ENCODE results near the gene EPB41L3. TPM values are rescaled to one million over a fixed set of nuclear protein-coding genes. Genes with fewer than 3 reads are reported as not detected.

The EPB41L3 gene
- polyA plus RNA-seq, 3 donors = 25.2 to 56.6 (median 51.3) TPM

GRCh38 chr18:5463831-5464230, 80.0 kb downstream of the EPB41L3 start:
- peak in 2 of 3 donors; percentile 42 to 85 for DNase-seq
- WGBS (ENCODE audit: insufficient coverage) = 72% methylated on average over 4 of the region's 8 CpGs
- H3K4me1 Mint-ChIP-seq = peaks cover 67% of the 10 kb centered on the region
- no peaks in the 10 kb centered on the region for H3K9me3 ChIP-seq (replicated peaks in 1 of 2; ENCODE audit: control insufficient read depth in 1 of 2, insufficient read depth in 1 of 2, low read length in 2 of 2)
- H3K9me3 Mint-ChIP-seq = no peaks in the 10 kb centered on the region
- H3K27ac ChIP-seq (ENCODE audit: low read depth in 1 of 2, low read length in 2 of 2) = peak overlapping the region; percentile 80 to 96
- peaks cover 0 to 5% (median 4%) of the 10 kb centered on the region in 3 donors for H3K27me3 Mint-ChIP-seq (ENCODE audit: low read depth in 3 of 3)
- no peaks in the 10 kb centered on the region for H3K27me3 ChIP-seq (ENCODE audit: control insufficient read depth in 2 of 2, insufficient read depth in 2 of 2, low read length in 2 of 2)
- no peaks in the 10 kb centered on the region for H4K20me1 ChIP-seq (ENCODE audit: insufficient read depth, low read length)
- H3K27ac Mint-ChIP-seq = peak overlapping the region; percentile 91 to 96 (median 95)
- intact Hi-C loops (cut with micrococcal nuclease) = loop anchor here (10.0 kb wide), 1 partner anchor 51 kb away; no protein-coding TSS in a partner anchor
- H3K79me2 ChIP-seq (ENCODE audit: insufficient read depth, low read length) = peaks cover 7% of the 10 kb centered on the region
- H2AFZ ChIP-seq (ENCODE audit: insufficient read depth, low read depth, low read length, poor library complexity, severe bottlenecking) = no peak overlapping the region
- H3K36me3 ChIP-seq (replicated peaks in 1 of 2; ENCODE audit: control insufficient read depth in 1 of 2, insufficient read depth in 2 of 2, low read length in 2 of 2) = no peaks in the 10 kb centered on the region
- peaks cover 68 to 71% of the 10 kb centered on the region in 2 donors for H3K4me1 ChIP-seq (ENCODE audit: control insufficient read depth in 1 of 2, insufficient read depth in 2 of 2, low read length in 2 of 2)
- H3K4me3 Mint-ChIP-seq = peak overlapping the region; percentile 31 to 49
- TF ChIP-seq, protein P1, sequence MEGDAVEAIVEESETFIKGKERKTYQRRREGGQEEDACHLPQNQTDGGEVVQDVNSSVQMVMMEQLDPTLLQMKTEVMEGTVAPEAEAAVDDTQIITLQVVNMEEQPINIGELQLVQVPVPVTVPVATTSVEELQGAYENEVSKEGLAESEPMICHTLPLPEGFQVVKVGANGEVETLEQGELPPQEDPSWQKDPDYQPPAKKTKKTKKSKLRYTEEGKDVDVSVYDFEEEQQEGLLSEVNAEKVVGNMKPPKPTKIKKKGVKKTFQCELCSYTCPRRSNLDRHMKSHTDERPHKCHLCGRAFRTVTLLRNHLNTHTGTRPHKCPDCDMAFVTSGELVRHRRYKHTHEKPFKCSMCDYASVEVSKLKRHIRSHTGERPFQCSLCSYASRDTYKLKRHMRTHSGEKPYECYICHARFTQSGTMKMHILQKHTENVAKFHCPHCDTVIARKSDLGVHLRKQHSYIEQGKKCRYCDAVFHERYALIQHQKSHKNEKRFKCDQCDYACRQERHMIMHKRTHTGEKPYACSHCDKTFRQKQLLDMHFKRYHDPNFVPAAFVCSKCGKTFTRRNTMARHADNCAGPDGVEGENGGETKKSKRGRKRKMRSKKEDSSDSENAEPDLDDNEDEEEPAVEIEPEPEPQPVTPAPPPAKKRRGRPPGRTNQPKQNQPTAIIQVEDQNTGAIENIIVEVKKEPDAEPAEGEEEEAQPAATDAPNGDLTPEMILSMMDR (IDR thresholded peaks at IDR 0.05) = no peak
- peaks cover 3 to 11% of the 10 kb centered on the region in 2 donors for H3K36me3 Mint-ChIP-seq
- peak overlapping the region in 2 of 3 experiments; percentile 10 to 51 for H3K4me3 ChIP-seq (replicated peaks in 1 of 3; ENCODE audit: low read depth in 2 of 3, low read length in 3 of 3)
- H3K9ac ChIP-seq (ENCODE audit: insufficient read depth, low read length, poor library complexity, severe bottlenecking) = peak overlapping the region; percentile 34
- H3K4me2 ChIP-seq (replicated peaks; ENCODE audit: extremely low read depth, low read length, poor library complexity, severe bottlenecking) = peak overlapping the region; percentile 47

DNA sequence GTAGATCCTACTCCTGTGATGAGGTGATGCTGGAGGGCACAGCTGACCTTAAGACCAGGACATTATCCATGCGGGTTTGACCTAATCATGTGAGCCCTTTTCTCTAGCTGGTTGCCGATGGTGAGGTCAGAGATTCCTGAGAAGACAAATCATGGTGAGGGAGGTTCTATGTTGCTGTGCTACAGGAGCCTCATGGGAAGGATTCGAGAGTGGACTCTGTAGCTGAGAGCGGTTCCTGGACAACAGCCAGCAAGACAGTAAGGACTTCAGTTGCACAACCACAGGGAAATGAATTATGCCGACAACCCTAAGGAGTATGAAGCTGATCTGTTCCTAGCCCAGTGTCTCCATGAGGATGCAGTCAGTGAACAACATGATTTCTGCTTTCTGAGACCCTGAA, 80.4 kb downstream of the EPB41L3 start:
- no peaks in the 10 kb centered on the region for H3K36me3 ChIP-seq (replicated peaks in 1 of 2; ENCODE audit: control insufficient read depth in 1 of 2, insufficient read depth in 2 of 2, low read length in 2 of 2)
- intact Hi-C loops (cut with micrococcal nuclease) = loop anchor here (10.0 kb wide), 1 partner anchor 51 kb away; no protein-coding TSS in a partner anchor
- Mint-ChIP-seq H3K36me3 (peaks cover 1 to 7% of the 10 kb centered on the region in 2 donors), H3K4me1 (peaks cover 66% of the 10 kb centered on the region), H3K27me3 (ENCODE audit: low read depth in 3 of 3) (peaks cover 0 to 5% (median 4%) of the 10 kb centered on the region in 3 donors), H3K27ac (peak overlapping the region; percentile 91 to 96 (median 95)), H3K9me3 (no peaks in the 10 kb centered on the region), H3K4me3 (peak overlapping the region; percentile 31 to 49)
- TF ChIP-seq, protein P1 (IDR thresholded peaks at IDR 0.05) = no peak
- H3K4me1 ChIP-seq (ENCODE audit: control insufficient read depth in 1 of 2, insufficient read depth in 2 of 2, low read length in 2 of 2) = peaks cover 68 to 71% of the 10 kb centered on the region in 2 donors
- peak overlapping the region; percentile 47 for H3K4me2 ChIP-seq (replicated peaks; ENCODE audit: extremely low read depth, low read length, poor library complexity, severe bottlenecking)
- peak overlapping the region; percentile 80 to 96 for H3K27ac ChIP-seq (ENCODE audit: low read depth in 1 of 2, low read length in 2 of 2)
- H3K4me3 ChIP-seq (replicated peaks in 1 of 3; ENCODE audit: low read depth in 2 of 3, low read length in 3 of 3) = peak overlapping the region in 2 of 3 experiments; percentile 10 to 51
- 17% methylated on average over 5 of the region's 5 CpGs for WGBS (ENCODE audit: insufficient coverage)
- DNase-seq = peak; percentile 75 to 93 (median 86)
- H3K9me3 ChIP-seq (replicated peaks in 1 of 2; ENCODE audit: control insufficient read depth in 1 of 2, insufficient read depth in 1 of 2, low read length in 2 of 2) = no peaks in the 10 kb centered on the region
- no peaks in the 10 kb centered on the region for H3K27me3 ChIP-seq (ENCODE audit: control insufficient read depth in 2 of 2, insufficient read depth in 2 of 2, low read length in 2 of 2)
- H2AFZ ChIP-seq (ENCODE audit: insufficient read depth, low read depth, low read length, poor library complexity, severe bottlenecking) = no peak overlapping the region
- no peaks in the 10 kb centered on the region for H4K20me1 ChIP-seq (ENCODE audit: insufficient read depth, low read length)
- H3K79me2 ChIP-seq (ENCODE audit: insufficient read depth, low read length) = peaks cover 7% of the 10 kb centered on the region
- H3K9ac ChIP-seq (ENCODE audit: insufficient read depth, low read length, poor library complexity, severe bottlenecking) = peak overlapping the region; percentile 34
